ENCODE results near the gene PTGDR.

DNA sequence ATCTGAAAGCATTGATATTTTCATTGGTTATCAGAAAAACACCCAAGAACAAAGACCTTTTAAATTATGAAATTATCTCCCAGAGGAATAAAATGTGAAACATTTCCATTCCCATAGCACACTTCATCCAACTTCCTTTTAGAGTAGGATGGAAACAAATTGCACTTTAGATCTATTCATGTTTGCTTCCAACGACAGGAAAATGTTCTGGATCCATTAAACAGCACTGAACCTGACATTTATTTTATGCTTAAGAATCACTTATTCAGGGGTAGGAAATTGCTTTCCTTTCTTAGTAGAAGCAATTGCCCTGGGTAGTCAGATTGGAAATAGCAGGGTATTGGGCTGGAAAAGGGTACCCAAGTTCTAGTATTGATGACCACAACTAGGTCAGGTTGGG lies 28.8 kb upstream of the PTGDR start:
- TF ChIP-seq, protein P1, sequence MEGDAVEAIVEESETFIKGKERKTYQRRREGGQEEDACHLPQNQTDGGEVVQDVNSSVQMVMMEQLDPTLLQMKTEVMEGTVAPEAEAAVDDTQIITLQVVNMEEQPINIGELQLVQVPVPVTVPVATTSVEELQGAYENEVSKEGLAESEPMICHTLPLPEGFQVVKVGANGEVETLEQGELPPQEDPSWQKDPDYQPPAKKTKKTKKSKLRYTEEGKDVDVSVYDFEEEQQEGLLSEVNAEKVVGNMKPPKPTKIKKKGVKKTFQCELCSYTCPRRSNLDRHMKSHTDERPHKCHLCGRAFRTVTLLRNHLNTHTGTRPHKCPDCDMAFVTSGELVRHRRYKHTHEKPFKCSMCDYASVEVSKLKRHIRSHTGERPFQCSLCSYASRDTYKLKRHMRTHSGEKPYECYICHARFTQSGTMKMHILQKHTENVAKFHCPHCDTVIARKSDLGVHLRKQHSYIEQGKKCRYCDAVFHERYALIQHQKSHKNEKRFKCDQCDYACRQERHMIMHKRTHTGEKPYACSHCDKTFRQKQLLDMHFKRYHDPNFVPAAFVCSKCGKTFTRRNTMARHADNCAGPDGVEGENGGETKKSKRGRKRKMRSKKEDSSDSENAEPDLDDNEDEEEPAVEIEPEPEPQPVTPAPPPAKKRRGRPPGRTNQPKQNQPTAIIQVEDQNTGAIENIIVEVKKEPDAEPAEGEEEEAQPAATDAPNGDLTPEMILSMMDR (conservative IDR thresholded peaks at IDR 0.05 in 1 of 2, IDR thresholded peaks at IDR 0.05 in 1 of 2; ENCODE audit: low read depth in 1 of 2, low read length in 2 of 2): no peak
- no peak for TF ChIP-seq EZH2 (IDR thresholded peaks at IDR 0.05; ENCODE audit: low read length, missing control alignments)

All from fibroblast of lung (primary cell).